Colonic mucosa (tissue), 4 donors: ENCODE results near the gene INPP5F. TPM values are rescaled to one million over a fixed set of nuclear protein-coding genes. Genes with fewer than 3 reads are reported as not detected.

Source experiments
- DNase-seq: peaks from one replicate; pipeline ENCODE4 v3.0.0-alpha.2; 2020
- H3K27ac ChIP-seq: fragments of 200-600 bp; one replicate; pipeline ENCODE4 v1.8.0; 2021
- H3K27me3 ChIP-seq: fragments of 200-600 bp; one replicate; pipeline ENCODE4 v1.8.0; 2021
- H3K36me3 ChIP-seq: fragments of 200-600 bp; one replicate; pipeline ENCODE4 v1.8.0; 2021
- H3K4me1 ChIP-seq: fragments of 200-600 bp; one replicate; pipeline ENCODE4 v1.8.0; 2021; ENCODE audit warnings: mild to moderate bottlenecking
- H3K4me3 ChIP-seq: fragments of 200-600 bp; one replicate; pipeline ENCODE4 v1.8.0; 2021
- H3K9ac ChIP-seq, 2 donors: one replicate each; pipeline ENCODE4 v1.7.0; 2013; ENCODE audit warnings: control low read depth in 2 of 2, low read depth in 2 of 2, low read length in 2 of 2
- H3K9me3 ChIP-seq: fragments of 200-600 bp; one replicate; pipeline ENCODE4 v1.8.0; 2021
- intact Hi-C: fragments of 100-400 bp; cut with DNase I; formaldehyde crosslinking; loops from one replicate; pipeline ENCODE4 v1.14.1; 2022
- total RNA-seq, 2 donors: library from RNA; stranded (reverse); fragmentation: NEBNext Ultra II Directional in 1 of 2; extraction: Animal tissue kit (Norgen Biotek cat#: 25700) in 1 of 2; gene quantifications; one replicate each; pipeline ENCODE4 v1.2.1, GENCODE V29; 2021
- TF ChIP-seq, protein P1 (sequence below): fragments of 200-600 bp; IDR thresholded peaks from one replicate; pipeline ENCODE4 v1.8.0; 2022; ENCODE audit warnings: antibody characterized with exemption, mild to moderate bottlenecking
- donor health status: healthy.
- donor health status: DM: no; HTN: no; CAD: no.
- donor health status: DM: no; HTN: no; CAD: no.

The INPP5F gene
- total RNA-seq, 2 donors from 2014 or later = 12.6 to 15.6 TPM

- Histone ChIP-seq H3K36me3 (no peaks in the 10 kb centered on the region), H3K4me3 (no peak overlapping the region), H3K27me3 (no peaks in the 10 kb centered on the region), H3K9me3 (no peaks in the 10 kb centered on the region), H3K9ac (no peak overlapping the region), H3K4me1 (no peaks in the 10 kb centered on the region), H3K27ac (no peak overlapping the region)
- TF ChIP-seq, protein P1, sequence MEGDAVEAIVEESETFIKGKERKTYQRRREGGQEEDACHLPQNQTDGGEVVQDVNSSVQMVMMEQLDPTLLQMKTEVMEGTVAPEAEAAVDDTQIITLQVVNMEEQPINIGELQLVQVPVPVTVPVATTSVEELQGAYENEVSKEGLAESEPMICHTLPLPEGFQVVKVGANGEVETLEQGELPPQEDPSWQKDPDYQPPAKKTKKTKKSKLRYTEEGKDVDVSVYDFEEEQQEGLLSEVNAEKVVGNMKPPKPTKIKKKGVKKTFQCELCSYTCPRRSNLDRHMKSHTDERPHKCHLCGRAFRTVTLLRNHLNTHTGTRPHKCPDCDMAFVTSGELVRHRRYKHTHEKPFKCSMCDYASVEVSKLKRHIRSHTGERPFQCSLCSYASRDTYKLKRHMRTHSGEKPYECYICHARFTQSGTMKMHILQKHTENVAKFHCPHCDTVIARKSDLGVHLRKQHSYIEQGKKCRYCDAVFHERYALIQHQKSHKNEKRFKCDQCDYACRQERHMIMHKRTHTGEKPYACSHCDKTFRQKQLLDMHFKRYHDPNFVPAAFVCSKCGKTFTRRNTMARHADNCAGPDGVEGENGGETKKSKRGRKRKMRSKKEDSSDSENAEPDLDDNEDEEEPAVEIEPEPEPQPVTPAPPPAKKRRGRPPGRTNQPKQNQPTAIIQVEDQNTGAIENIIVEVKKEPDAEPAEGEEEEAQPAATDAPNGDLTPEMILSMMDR = no peak
- DNase-seq = no peak
- intact Hi-C loops = no loop called here
Observed at GRCh38 chr10:119818889-119819270, 93.0 kb downstream of the INPP5F start.

GRCh38 chr10:119821182-119821581, 95.3 kb downstream of the INPP5F start:
- H3K9ac ChIP-seq = no peak overlapping the region
- no peaks in the 10 kb centered on the region for H3K36me3 ChIP-seq
- H3K9me3 ChIP-seq = no peaks in the 10 kb centered on the region
- no peaks in the 10 kb centered on the region for H3K4me1 ChIP-seq
- no peak overlapping the region for H3K4me3 ChIP-seq
- no peak overlapping the region for H3K27ac ChIP-seq
- TF ChIP-seq, protein P1 = no peak
- no peak for DNase-seq
- no peaks in the 10 kb centered on the region for H3K27me3 ChIP-seq
- intact Hi-C loops = no loop called here

DNA sequence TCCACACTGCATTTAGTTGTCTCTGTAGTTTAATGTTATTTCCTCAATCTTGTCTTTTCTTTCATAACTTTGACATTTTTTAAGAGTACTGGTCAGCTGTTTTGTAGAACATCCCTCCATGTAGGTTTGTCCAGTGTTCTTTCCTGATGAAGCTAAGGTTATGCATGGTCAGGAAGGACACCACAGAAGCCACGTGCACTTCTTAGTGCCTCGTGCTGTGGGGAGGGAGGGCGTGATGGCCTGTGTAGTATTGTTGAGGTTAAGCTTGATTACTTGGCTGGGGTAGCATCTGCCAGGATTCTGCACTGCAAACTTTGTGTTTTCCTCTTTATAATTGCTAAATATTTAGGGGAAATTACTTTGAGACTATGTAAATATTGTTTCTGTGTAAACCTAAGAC, 98.4 kb downstream of the INPP5F start:
- H3K9me3 ChIP-seq = no peaks in the 10 kb centered on the region
- intact Hi-C loops = no loop called here
- no peak overlapping the region for H3K4me3 ChIP-seq
- H3K9ac ChIP-seq = no peak overlapping the region
- no peak for DNase-seq
- no peaks in the 10 kb centered on the region for H3K4me1 ChIP-seq
- H3K27ac ChIP-seq = no peak overlapping the region
- H3K27me3 ChIP-seq = no peaks in the 10 kb centered on the region
- TF ChIP-seq, protein P1 = no peak
- no peaks in the 10 kb centered on the region for H3K36me3 ChIP-seq

DNA sequence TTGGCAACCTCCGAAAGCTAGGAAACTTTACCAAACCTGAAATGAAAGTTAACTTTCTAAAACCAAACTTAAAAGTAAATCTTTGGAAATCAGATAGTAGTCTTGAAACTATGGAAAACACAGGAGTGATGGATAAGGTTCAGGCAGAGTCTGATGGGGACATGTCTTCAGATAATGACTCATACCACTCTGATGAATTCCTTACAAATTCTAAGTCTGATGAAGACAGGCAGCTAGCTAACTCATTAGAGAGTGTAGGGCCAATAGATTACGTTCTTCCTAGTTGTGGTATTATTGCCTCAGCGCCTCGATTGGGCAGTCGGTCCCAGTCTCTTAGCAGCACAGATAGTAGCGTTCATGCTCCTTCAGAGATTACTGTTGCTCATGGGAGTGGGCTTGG, 100.9 kb downstream of the INPP5F start:
- Histone ChIP-seq H3K27ac (no peak overlapping the region), H3K9me3 (no peaks in the 10 kb centered on the region), H3K27me3 (no peaks in the 10 kb centered on the region), H3K9ac (no peak overlapping the region), H3K36me3 (peaks cover 7% of the 10 kb centered on the region), H3K4me1 (no peaks in the 10 kb centered on the region), H3K4me3 (no peak overlapping the region)
- TF ChIP-seq, protein P1 = no peak
- DNase-seq = no peak
- intact Hi-C loops = no loop called here

GRCh38 chr10:119827430-119827829, 101.6 kb downstream of the INPP5F start:
- TF ChIP-seq, protein P1 = no peak
- Histone ChIP-seq H3K9me3 (no peaks in the 10 kb centered on the region), H3K36me3 (peaks cover 7% of the 10 kb centered on the region), H3K27ac (no peak overlapping the region), H3K4me3 (no peak overlapping the region), H3K9ac (no peak overlapping the region), H3K27me3 (no peaks in the 10 kb centered on the region), H3K4me1 (no peaks in the 10 kb centered on the region)
- intact Hi-C loops = no loop called here
- no peak for DNase-seq

DNA sequence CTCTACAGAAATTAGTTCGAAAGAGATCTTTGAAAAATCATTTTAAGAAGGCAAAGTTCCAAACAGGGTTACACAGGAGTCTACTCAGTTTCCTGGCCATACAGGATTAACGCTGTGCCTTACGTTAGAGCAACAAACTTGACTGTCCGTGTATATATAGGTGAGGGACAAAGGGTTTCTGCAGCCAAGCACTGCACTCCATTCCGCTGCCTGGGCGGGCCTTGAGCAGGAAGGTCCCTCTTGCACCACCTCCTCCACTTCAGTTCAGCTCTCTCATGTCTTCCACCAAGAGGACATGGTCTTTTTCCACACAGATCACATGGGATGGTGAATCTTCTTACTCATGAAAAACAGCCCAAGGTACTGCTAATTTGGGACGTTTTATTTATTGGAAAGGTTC, 103.6 kb downstream of the INPP5F start:
- Histone ChIP-seq H3K9ac (no peak overlapping the region), H3K27me3 (no peaks in the 10 kb centered on the region), H3K4me3 (no peak overlapping the region), H3K27ac (no peak overlapping the region), H3K36me3 (peaks cover 7% of the 10 kb centered on the region), H3K4me1 (no peaks in the 10 kb centered on the region), H3K9me3 (no peaks in the 10 kb centered on the region)
- intact Hi-C loops = no loop called here
- DNase-seq = no peak
- TF ChIP-seq, protein P1 = no peak
